KOPT-K1 (cell line): ENCODE measurements around the gene CEP295NL.

ENCODE experiments used
- H3K27ac ChIP-seq: fragments of 200-600 bp; sonication (generic); 2 replicates; pipeline ENCODE4 v1.5.1; 2016; ENCODE audit warnings: antibody characterized with exemption, mild to moderate bottlenecking, low read depth, low read length; ENCODE audit not compliant: poor library complexity, severe bottlenecking
- H3K36me3 ChIP-seq: fragments of 200-600 bp; sonication (generic); 2 replicates; pipeline ENCODE4 v1.5.1; 2017; ENCODE audit warnings: antibody characterized with exemption, mild to moderate bottlenecking, low read length, moderate library complexity; ENCODE audit not compliant: insufficient read depth
- H3K9me3 ChIP-seq: fragments of 200-600 bp; sonication (generic); 2 replicates; pipeline ENCODE4 v1.5.1; 2017; ENCODE audit warnings: antibody characterized with exemption, low read length, mild to moderate bottlenecking; ENCODE audit not compliant: insufficient read depth, poor library complexity, severe bottlenecking

CEP295NL gene

GRCh38 chr17:78900816-78901215, 2.2 kb downstream of the CEP295NL start:
- H3K27ac ChIP-seq: no peak overlapping the region
- no peaks in the 10 kb centered on the region for H3K9me3 ChIP-seq
- no peaks in the 10 kb centered on the region for H3K36me3 ChIP-seq

- Histone ChIP-seq H3K36me3 (no peaks in the 10 kb centered on the region), H3K9me3 (no peaks in the 10 kb centered on the region), H3K27ac (no peak overlapping the region)
These were observed 3.4 kb downstream of the CEP295NL start for GRCh38 chr17:78899361-78900260.

- H3K27ac ChIP-seq: no peak overlapping the region
- H3K36me3 ChIP-seq: no peaks in the 10 kb centered on the region
- H3K9me3 ChIP-seq: no peaks in the 10 kb centered on the region
These were observed 4.1 kb downstream of the CEP295NL start for GRCh38 chr17:78898947-78899346.

GRCh38 chr17:78898075-78898836, 4.7 kb downstream of the CEP295NL start:
- Histone ChIP-seq H3K9me3 (no peaks in the 10 kb centered on the region), H3K27ac (no peak overlapping the region)

GRCh38 chr17:78897664-78898047, 5.3 kb downstream of the CEP295NL start:
- no peaks in the 10 kb centered on the region for H3K9me3 ChIP-seq
- no peaks in the 10 kb centered on the region for H3K36me3 ChIP-seq
- no peak overlapping the region for H3K27ac ChIP-seq

More at GRCh38 chr17:78898075-78898836, 4.7 kb downstream of the CEP295NL start:
- no peaks in the 10 kb centered on the region for H3K36me3 ChIP-seq

- no peak overlapping the region for H3K27ac ChIP-seq
- no peaks in the 10 kb centered on the region for H3K9me3 ChIP-seq
- H3K36me3 ChIP-seq: no peaks in the 10 kb centered on the region
These were observed 6.0 kb downstream of the CEP295NL start for GRCh38 chr17:78896834-78897663.

GRCh38 chr17:78896091-78896833, 6.7 kb downstream of the CEP295NL start:
- Histone ChIP-seq H3K9me3 (no peaks in the 10 kb centered on the region), H3K27ac (no peak overlapping the region), H3K36me3 (no peaks in the 10 kb centered on the region)

GRCh38 chr17:78895322-78895721, 7.7 kb downstream of the CEP295NL start:
- H3K27ac ChIP-seq: no peak overlapping the region
- no peaks in the 10 kb centered on the region for H3K36me3 ChIP-seq
- no peaks in the 10 kb centered on the region for H3K9me3 ChIP-seq

GRCh38 chr17:78893684-78894083, 9.3 kb downstream of the CEP295NL start:
- Histone ChIP-seq H3K36me3 (no peaks in the 10 kb centered on the region), H3K27ac (no peak overlapping the region), H3K9me3 (no peaks in the 10 kb centered on the region)

- H3K9me3 ChIP-seq: no peaks in the 10 kb centered on the region
- H3K36me3 ChIP-seq: no peaks in the 10 kb centered on the region
- H3K27ac ChIP-seq: no peak overlapping the region
These were observed 10.0 kb downstream of the CEP295NL start for GRCh38 chr17:78892936-78893379.

- H3K36me3 ChIP-seq: no peaks in the 10 kb centered on the region
- H3K27ac ChIP-seq: no peak overlapping the region
- H3K9me3 ChIP-seq: no peaks in the 10 kb centered on the region
These were observed 10.5 kb downstream of the CEP295NL start for GRCh38 chr17:78892520-78892919.

- Histone ChIP-seq H3K36me3 (no peaks in the 10 kb centered on the region), H3K27ac (no peak overlapping the region), H3K9me3 (no peaks in the 10 kb centered on the region)
These were observed 10.9 kb downstream of the CEP295NL start for GRCh38 chr17:78892062-78892456.

GRCh38 chr17:78891406-78892061, 11.5 kb downstream of the CEP295NL start:
- Histone ChIP-seq H3K27ac (no peak overlapping the region), H3K36me3 (no peaks in the 10 kb centered on the region), H3K9me3 (no peaks in the 10 kb centered on the region)

- Histone ChIP-seq H3K36me3 (no peaks in the 10 kb centered on the region), H3K9me3 (no peaks in the 10 kb centered on the region), H3K27ac (peak overlapping the region; percentile 41)
These were observed 12.5 kb downstream of the CEP295NL start for GRCh38 chr17:78890498-78890897.
